ENCODE measurements around the gene NT5DC2. TPM values are rescaled to one million over a fixed set of nuclear protein-coding genes. Genes with fewer than 3 reads are reported as not detected.
"Not testable (repeated sequence)": the region's sequence is repeated elsewhere in the genome, so short reads cannot be mapped to it uniquely, and the experiment has no call there.

Gene NT5DC2
- total and polyA plus RNA-seq, 2 donors (not counting 1 experiment from before 2014, with no cell fraction given), result 20.3 to 61.5 TPM

- DNase-seq (ENCODE audit: low read depth in 2 of 2), result no peak
- no peak overlapping the region for H3K9ac ChIP-seq (ENCODE audit: insufficient read depth, low read length)
- H4K20me1 ChIP-seq (ENCODE audit: control insufficient read depth, extremely low read depth, insufficient read depth, low read length), result no peaks in the 10 kb centered on the region
- peaks cover 25% of the 10 kb centered on the region for H3K79me2 ChIP-seq (ENCODE audit: control insufficient read depth, insufficient read depth, low read length)
- H3K27me3 ChIP-seq (ENCODE audit: control insufficient read depth, insufficient read depth, low read length), result no peaks in the 10 kb centered on the region
- H3K4me2 ChIP-seq (ENCODE audit: extremely low read depth, insufficient read depth, low read length), result no peak overlapping the region
- H3K27ac ChIP-seq (ENCODE audit: insufficient read depth, low read length), result no peak overlapping the region
- TF ChIP-seq EZH2 (IDR thresholded peaks at IDR 0.05; ENCODE audit: low read length, missing control alignments) (no peak), CTCF (conservative IDR thresholded peaks at IDR 0.05 in 1 of 2, IDR thresholded peaks at IDR 0.05 in 1 of 2; ENCODE audit: low read depth in 1 of 2, low read length in 2 of 2) (no peak)
- no peak overlapping the region for H3K4me3 ChIP-seq (replicated peaks in 1 of 4; ENCODE audit: control extremely low read depth in 1 of 4, insufficient read depth in 1 of 4, low read depth in 3 of 4, low read length in 4 of 4)
- H2AFZ ChIP-seq (ENCODE audit: low read length), result no peak overlapping the region
- peaks cover 26% of the 10 kb centered on the region for H3K36me3 ChIP-seq (ENCODE audit: control insufficient read depth, insufficient read depth, low read length)
- peaks cover 31% of the 10 kb centered on the region for H3K4me1 ChIP-seq (ENCODE audit: control insufficient read depth, extremely low read depth, insufficient read depth, low read length)
- H3K9me3 ChIP-seq (ENCODE audit: control insufficient read depth, insufficient read depth, low read depth, low read length), result no peaks in the 10 kb centered on the region
Observed at GRCh38 chr3:52528586-52529375, 4.9 kb downstream of the NT5DC2 start.

- no peaks in the 10 kb centered on the region for H4K20me1 ChIP-seq (ENCODE audit: control insufficient read depth, extremely low read depth, insufficient read depth, low read length)
- H3K36me3 ChIP-seq (ENCODE audit: control insufficient read depth, insufficient read depth, low read length), result peaks cover 32% of the 10 kb centered on the region
- H3K27me3 ChIP-seq (ENCODE audit: control insufficient read depth, insufficient read depth, low read length), result no peaks in the 10 kb centered on the region
- no peak for DNase-seq (ENCODE audit: low read depth in 2 of 2)
- TF ChIP-seq CTCF (conservative IDR thresholded peaks at IDR 0.05 in 1 of 2, IDR thresholded peaks at IDR 0.05 in 1 of 2; ENCODE audit: low read depth in 1 of 2, low read length in 2 of 2), result no peak
- TF ChIP-seq EZH2 (IDR thresholded peaks at IDR 0.05; ENCODE audit: low read length, missing control alignments), result no peak
- H3K4me2 ChIP-seq (ENCODE audit: extremely low read depth, insufficient read depth, low read length), result no peak overlapping the region
- H3K79me2 ChIP-seq (ENCODE audit: control insufficient read depth, insufficient read depth, low read length), result peaks cover 25% of the 10 kb centered on the region
- H3K4me1 ChIP-seq (ENCODE audit: control insufficient read depth, extremely low read depth, insufficient read depth, low read length), result peaks cover 31% of the 10 kb centered on the region
- no peak overlapping the region for H3K4me3 ChIP-seq (replicated peaks in 1 of 4; ENCODE audit: control extremely low read depth in 1 of 4, insufficient read depth in 1 of 4, low read depth in 3 of 4, low read length in 4 of 4)
- no peak overlapping the region for H2AFZ ChIP-seq (ENCODE audit: low read length)
- H3K9ac ChIP-seq (ENCODE audit: insufficient read depth, low read length), result no peak overlapping the region
- H3K27ac ChIP-seq (ENCODE audit: insufficient read depth, low read length), result no peak overlapping the region
- H3K9me3 ChIP-seq (ENCODE audit: control insufficient read depth, insufficient read depth, low read depth, low read length), result no peaks in the 10 kb centered on the region
Observed at GRCh38 chr3:52527732-52528585, 5.7 kb downstream of the NT5DC2 start.

- peaks cover 17% of the 10 kb centered on the region for H3K79me2 ChIP-seq (ENCODE audit: control insufficient read depth, insufficient read depth, low read length)
- no peak overlapping the region for H3K4me3 ChIP-seq (replicated peaks in 1 of 4; ENCODE audit: control extremely low read depth in 1 of 4, insufficient read depth in 1 of 4, low read depth in 3 of 4, low read length in 4 of 4)
- H3K4me1 ChIP-seq (ENCODE audit: control insufficient read depth, extremely low read depth, insufficient read depth, low read length), result peaks cover 26% of the 10 kb centered on the region
- no peak overlapping the region for H3K4me2 ChIP-seq (ENCODE audit: extremely low read depth, insufficient read depth, low read length)
- TF ChIP-seq EZH2 (IDR thresholded peaks at IDR 0.05; ENCODE audit: low read length, missing control alignments), result no peak
- no peak for TF ChIP-seq CTCF (conservative IDR thresholded peaks at IDR 0.05 in 1 of 2, IDR thresholded peaks at IDR 0.05 in 1 of 2; ENCODE audit: low read depth in 1 of 2, low read length in 2 of 2)
- H3K27me3 ChIP-seq (ENCODE audit: control insufficient read depth, insufficient read depth, low read length), result no peaks in the 10 kb centered on the region
- no peak overlapping the region for H3K9ac ChIP-seq (ENCODE audit: insufficient read depth, low read length)
- no peaks in the 10 kb centered on the region for H4K20me1 ChIP-seq (ENCODE audit: control insufficient read depth, extremely low read depth, insufficient read depth, low read length)
- H3K9me3 ChIP-seq (ENCODE audit: control insufficient read depth, insufficient read depth, low read depth, low read length), result no peaks in the 10 kb centered on the region
- DNase-seq (ENCODE audit: low read depth in 2 of 2), result peak in 1 of 2 donors; percentile 29
- peaks cover 33% of the 10 kb centered on the region for H3K36me3 ChIP-seq (ENCODE audit: control insufficient read depth, insufficient read depth, low read length)
- H2AFZ ChIP-seq (ENCODE audit: low read length), result no peak overlapping the region
- no peak overlapping the region for H3K27ac ChIP-seq (ENCODE audit: insufficient read depth, low read length)
Observed at GRCh38 chr3:52527039-52527731, 6.5 kb downstream of the NT5DC2 start.

GRCh38 chr3:52526671-52527038 lies 7.0 kb downstream of the NT5DC2 start:
- H3K4me3 ChIP-seq (replicated peaks in 1 of 4; ENCODE audit: control extremely low read depth in 1 of 4, insufficient read depth in 1 of 4, low read depth in 3 of 4, low read length in 4 of 4); H3K9me3 ChIP-seq (ENCODE audit: control insufficient read depth, insufficient read depth, low read depth, low read length); H3K27ac ChIP-seq (ENCODE audit: insufficient read depth, low read length); H2AFZ ChIP-seq (ENCODE audit: low read length); DNase-seq (ENCODE audit: low read depth in 2 of 2); H3K9ac ChIP-seq (ENCODE audit: insufficient read depth, low read length); H4K20me1 ChIP-seq (ENCODE audit: control insufficient read depth, extremely low read depth, insufficient read depth, low read length); H3K27me3 ChIP-seq (ENCODE audit: control insufficient read depth, insufficient read depth, low read length); H3K4me2 ChIP-seq (ENCODE audit: extremely low read depth, insufficient read depth, low read length): not testable (repeated sequence)
- Histone ChIP-seq H3K79me2 (ENCODE audit: control insufficient read depth, insufficient read depth, low read length) (peaks cover 12% of the 10 kb centered on the region), H3K4me1 (ENCODE audit: control insufficient read depth, extremely low read depth, insufficient read depth, low read length) (peaks cover 25% of the 10 kb centered on the region), H3K36me3 (ENCODE audit: control insufficient read depth, insufficient read depth, low read length) (peaks cover 33% of the 10 kb centered on the region)

Data from fibroblast of lung (primary cell).